Activated naive CD4-positive, alpha-beta T cell treated with anti-CD3 and anti-CD28 coated beads, Interleukin-2, amount 10 ng/mL, durations not matched to agents 7 days and 5 days (primary cell): ENCODE results near the gene DHH.
"Not testable (repeated sequence)": the region's sequence is repeated elsewhere in the genome, so short reads cannot be mapped to it uniquely, and the experiment has no call there.

Experiments used
- CTCF ChIA-PET: fragments of 350-600 bp; sonication (Branson Sonifier 250); formaldehyde crosslinking; loops from one replicate; lab custom pipeline; 2021; ENCODE audit warnings: antibody characterized with exemption; lab: Charles Lee
- DNase-seq: peaks from one replicate; pipeline ENCODE4 v3.0.0-alpha.2; 2020
- H3K27ac Mint-ChIP-seq: one replicate; pipeline ENCODE4 v1.8.0; 2021; ENCODE audit warnings: mild to moderate bottlenecking, moderate library complexity, mixed read lengths
- H3K27me3 Mint-ChIP-seq: one replicate; pipeline ENCODE4 v1.8.0; 2021; ENCODE audit warnings: mild to moderate bottlenecking, mixed read lengths
- H3K36me3 Mint-ChIP-seq: one replicate; pipeline ENCODE4 v1.8.0; 2021; ENCODE audit warnings: mixed read lengths
- H3K4me1 Mint-ChIP-seq: one replicate; pipeline ENCODE4 v1.8.0; 2021; ENCODE audit warnings: mixed read lengths
- H3K4me3 Mint-ChIP-seq: one replicate; pipeline ENCODE4 v1.8.0; 2021; ENCODE audit warnings: mild to moderate bottlenecking, moderate library complexity, mixed read lengths
- H3K9me3 Mint-ChIP-seq: one replicate; pipeline ENCODE4 v1.8.0; 2021; ENCODE audit warnings: mixed read lengths

The DHH gene

DNA sequence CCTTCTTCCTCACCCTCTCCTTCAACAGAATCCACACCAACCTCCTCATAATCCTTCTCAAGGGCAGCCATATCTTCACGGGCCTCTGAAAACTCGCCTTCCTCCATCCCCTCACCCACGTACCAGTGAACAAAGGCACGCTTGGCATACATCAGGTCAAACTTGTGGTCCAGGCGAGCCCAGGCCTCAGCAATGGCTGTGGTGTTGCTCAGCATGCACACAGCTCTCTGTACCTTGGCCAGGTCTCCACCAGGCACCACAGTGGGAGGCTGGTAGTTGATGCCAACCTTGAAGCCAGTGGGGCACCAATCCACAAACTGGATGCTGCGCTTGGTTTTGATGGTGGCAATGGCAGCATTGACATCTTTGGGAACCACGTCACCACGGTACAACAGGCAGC is 33.4 kb upstream of the DHH start:
- DNase-seq, H3K9me3 Mint-ChIP-seq: not testable (repeated sequence)
- peak overlapping the region; percentile 5 for H3K27ac Mint-ChIP-seq
- H3K4me3 Mint-ChIP-seq = peak overlapping the region; percentile 40
- peaks cover 45% of the 10 kb centered on the region for H3K4me1 Mint-ChIP-seq
- H3K36me3 Mint-ChIP-seq = peaks cover 47% of the 10 kb centered on the region
- H3K27me3 Mint-ChIP-seq = peaks cover 12% of the 10 kb centered on the region
- CTCF ChIA-PET = interaction anchor here (1.0 kb wide), 1 partner anchor 63 kb away, joined by 3 read pairs; no protein-coding TSS in a partner anchor

- Mint-ChIP-seq H3K27ac (peak overlapping the region; percentile 5), H3K9me3 (no peaks in the 10 kb centered on the region), H3K27me3 (peaks cover 12% of the 10 kb centered on the region), H3K36me3 (peaks cover 47% of the 10 kb centered on the region), H3K4me3 (peak overlapping the region; percentile 40), H3K4me1 (peaks cover 37% of the 10 kb centered on the region)
- no peak for DNase-seq
- CTCF ChIA-PET = interaction anchor here (1.0 kb wide), 1 partner anchor 63 kb away, joined by 3 read pairs; no protein-coding TSS in a partner anchor
Observed at GRCh38 chr12:49126852-49127763, 32.5 kb upstream of the DHH start.

- Mint-ChIP-seq H3K9me3 (no peaks in the 10 kb centered on the region), H3K27ac (no peak overlapping the region), H3K4me3 (no peak overlapping the region), H3K27me3 (peaks cover 11% of the 10 kb centered on the region), H3K36me3 (peaks cover 4% of the 10 kb centered on the region), H3K4me1 (no peaks in the 10 kb centered on the region)
- CTCF ChIA-PET = interaction anchor here (0.6 to 1.2 kb wide), 4 partner anchors 9 to 27 kb away, joined by 3 to 5 read pairs (median 3); partner anchors contain the start of gene DHH
- no peak for DNase-seq
Observed at GRCh38 chr12:49121047-49121696, 26.6 kb upstream of the DHH start.

DNA sequence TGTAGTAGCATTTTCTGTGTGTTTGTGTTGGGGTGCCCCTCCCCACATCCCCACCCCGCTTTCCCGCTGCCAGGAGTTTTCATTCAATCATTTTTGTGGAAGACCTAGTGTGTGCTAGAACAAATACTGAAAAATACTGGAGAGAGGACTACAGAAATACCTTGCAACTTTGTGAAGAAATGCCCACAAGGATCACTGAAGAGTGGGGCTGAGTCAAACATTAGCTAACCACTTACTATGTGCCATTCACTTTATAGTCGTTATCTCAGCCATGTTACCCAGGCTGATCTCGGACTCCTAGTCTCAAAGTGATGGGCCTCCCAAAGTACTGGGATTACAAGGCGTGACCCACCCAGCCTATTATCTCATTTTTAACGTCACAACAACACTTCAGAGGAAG is 16.6 kb upstream of the DHH start:
- peaks cover 28% of the 10 kb centered on the region for H3K4me1 Mint-ChIP-seq
- peak overlapping the region; percentile 94 for H3K4me3 Mint-ChIP-seq
- peaks cover 9% of the 10 kb centered on the region for H3K36me3 Mint-ChIP-seq
- no peaks in the 10 kb centered on the region for H3K9me3 Mint-ChIP-seq
- CTCF ChIA-PET = interaction anchor here (0.6 to 4.3 kb wide), 4 partner anchors 10 to 114 kb away, joined by 3 to 38 read pairs (median 4); no protein-coding TSS in a partner anchor
- peak overlapping the region; percentile 94 for H3K27ac Mint-ChIP-seq
- peaks cover 15% of the 10 kb centered on the region for H3K27me3 Mint-ChIP-seq
- DNase-seq = no peak

DNA sequence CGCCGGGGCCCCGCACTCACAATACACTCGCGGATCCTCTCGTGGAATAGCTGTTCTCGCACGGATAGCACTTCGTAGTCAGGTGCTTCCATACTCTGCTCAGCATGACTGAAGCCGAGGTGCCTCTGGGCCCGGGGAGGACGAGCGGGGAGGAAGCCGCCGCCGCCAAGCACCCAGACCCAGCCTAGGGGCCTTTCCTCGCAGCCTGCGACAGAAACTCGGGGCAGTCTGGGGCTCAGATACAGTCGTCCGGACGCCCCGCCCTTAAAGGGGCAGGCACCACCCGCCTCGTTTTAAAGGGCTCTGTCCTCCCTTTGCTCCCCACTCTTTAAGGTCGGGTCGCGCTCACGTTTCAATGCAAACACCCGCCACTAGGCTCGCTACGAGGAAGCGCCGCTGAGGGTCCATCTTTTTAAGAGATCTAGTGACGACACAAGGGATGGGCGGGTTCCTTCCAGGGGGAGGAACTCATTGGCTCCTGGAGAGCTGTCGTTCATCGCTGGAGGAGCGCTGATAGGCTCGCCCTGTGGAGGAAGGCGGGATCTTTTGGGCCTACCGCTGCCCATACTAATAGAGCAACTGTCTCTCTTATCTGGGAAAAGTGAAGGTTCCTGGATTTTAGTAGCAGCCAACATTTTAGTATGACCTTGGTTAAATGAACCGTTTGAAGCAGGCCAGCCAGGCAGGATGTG is 16.0 kb upstream of the DHH start, which contains the start of gene LMBR1L:
Gene LMBR1L, minus strand, starts transcription at position 384 of the 692 bp plus-strand sequence. Its CDS starts 292 bp downstream, at position 92.
- peaks cover 15% of the 10 kb centered on the region for H3K27me3 Mint-ChIP-seq
- peaks cover 13% of the 10 kb centered on the region for H3K36me3 Mint-ChIP-seq
- no peaks in the 10 kb centered on the region for H3K9me3 Mint-ChIP-seq
- H3K4me3 Mint-ChIP-seq = peak within 1 kb of the TSS; percentile 94
- peak within 1 kb of the TSS; percentile 94 for H3K27ac Mint-ChIP-seq
- DNase-seq = peak; percentile 99
- CTCF ChIA-PET = interaction anchor here (0.6 to 4.3 kb wide), 7 partner anchors 11 to 114 kb away, joined by 3 to 38 read pairs (median 4); partner anchors contain the start of gene TUBA1B
- H3K4me1 Mint-ChIP-seq = peaks cover 28% of the 10 kb centered on the region

- H3K9me3 Mint-ChIP-seq = no peaks in the 10 kb centered on the region
- CTCF ChIA-PET = interaction anchor here (0.9 to 4.3 kb wide), 8 partner anchors 10 to 45 kb away, joined by 3 to 38 read pairs (median 4); partner anchors contain the start of gene TUBA1B
- peaks cover 13% of the 10 kb centered on the region for H3K36me3 Mint-ChIP-seq
- peaks cover 28% of the 10 kb centered on the region for H3K4me1 Mint-ChIP-seq
- peak overlapping the region; percentile 94 for H3K27ac Mint-ChIP-seq
- peak overlapping the region; percentile 94 for H3K4me3 Mint-ChIP-seq
- peaks cover 12% of the 10 kb centered on the region for H3K27me3 Mint-ChIP-seq
- peak; percentile 56 for DNase-seq
Observed at GRCh38 chr12:49109641-49110463, 15.3 kb upstream of the DHH start.

GRCh38 chr12:49108958-49109404 is 14.4 kb upstream of the DHH start:
- Mint-ChIP-seq H3K4me1 (peaks cover 28% of the 10 kb centered on the region), H3K27ac (peak overlapping the region; percentile 94), H3K27me3 (peaks cover 4% of the 10 kb centered on the region), H3K4me3 (peak overlapping the region; percentile 94), H3K36me3 (peaks cover 13% of the 10 kb centered on the region), H3K9me3 (no peaks in the 10 kb centered on the region)
- DNase-seq = no peak
- CTCF ChIA-PET = interaction anchor here (0.6 to 4.3 kb wide), 7 partner anchors 11 to 121 kb away, joined by 3 to 38 read pairs (median 3); no protein-coding TSS in a partner anchor

DNA sequence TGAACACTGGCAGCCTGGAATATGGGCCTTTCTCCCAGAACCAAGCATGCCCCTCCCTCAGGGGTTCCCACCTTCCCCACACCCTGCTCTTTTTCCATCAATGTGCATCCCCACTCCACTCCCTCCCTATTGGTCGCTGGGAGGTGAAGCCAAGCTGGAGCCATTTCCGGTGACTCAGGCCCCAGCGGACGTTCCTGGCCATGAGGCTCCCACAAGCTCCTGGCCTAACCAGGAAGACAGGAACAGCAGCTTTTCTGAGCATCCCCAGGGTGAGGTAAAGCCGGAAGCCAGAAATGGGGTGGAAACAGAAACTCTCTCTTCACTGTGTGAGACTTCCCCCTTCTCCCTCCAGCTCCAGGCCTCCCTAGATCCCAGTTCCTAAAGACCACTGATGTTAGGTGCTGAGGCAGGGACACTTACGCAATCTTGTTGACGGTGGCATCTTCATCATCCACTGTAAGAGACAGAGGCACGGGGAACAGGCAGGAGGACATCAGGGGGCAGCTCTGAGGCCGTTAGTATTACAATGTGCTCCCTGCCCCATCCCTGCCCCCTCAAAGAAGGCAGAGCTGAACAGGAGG is 11.0 kb upstream of the DHH start:
- CTCF ChIA-PET = interaction anchor here (0.9 to 3.3 kb wide), 9 partner anchors 7 to 109 kb away, joined by 3 to 15 read pairs (median 5); partner anchors contain the start of gene DHH
- no peak overlapping the region for H3K27ac Mint-ChIP-seq
- no peak for DNase-seq
- peaks cover 31% of the 10 kb centered on the region for H3K36me3 Mint-ChIP-seq
- H3K27me3 Mint-ChIP-seq = no peaks in the 10 kb centered on the region
- peaks cover 19% of the 10 kb centered on the region for H3K4me1 Mint-ChIP-seq
- H3K4me3 Mint-ChIP-seq = no peak overlapping the region
- no peaks in the 10 kb centered on the region for H3K9me3 Mint-ChIP-seq

- no peak for DNase-seq
Observed at GRCh38 chr12:49104822-49105221, 10.2 kb upstream of the DHH start.

GRCh38 chr12:49100380-49100779 is 5.8 kb upstream of the DHH start:
- CTCF ChIA-PET = interaction anchor here (0.7 to 12.0 kb wide), 9 partner anchors 7 to 112 kb away, joined by 3 to 174 read pairs (median 6); partner anchors contain the start of genes LMBR1L and TUBA1B
- Mint-ChIP-seq H3K4me3 (no peak overlapping the region), H3K4me1 (no peaks in the 10 kb centered on the region), H3K27ac (no peak overlapping the region), H3K9me3 (no peaks in the 10 kb centered on the region), H3K36me3 (peaks cover 48% of the 10 kb centered on the region), H3K27me3 (peaks cover 9% of the 10 kb centered on the region)
- no peak for DNase-seq

More at GRCh38 chr12:49104822-49105221, 10.2 kb upstream of the DHH start:
- Mint-ChIP-seq H3K4me1 (peaks cover 17% of the 10 kb centered on the region), H3K36me3 (peaks cover 34% of the 10 kb centered on the region), H3K9me3 (no peaks in the 10 kb centered on the region), H3K27ac (no peak overlapping the region), H3K27me3 (no peaks in the 10 kb centered on the region), H3K4me3 (no peak overlapping the region)
- CTCF ChIA-PET = interaction anchor here (0.9 to 3.3 kb wide), 8 partner anchors 10 to 108 kb away, joined by 3 to 15 read pairs (median 5); partner anchors contain the start of gene DHH

DNA sequence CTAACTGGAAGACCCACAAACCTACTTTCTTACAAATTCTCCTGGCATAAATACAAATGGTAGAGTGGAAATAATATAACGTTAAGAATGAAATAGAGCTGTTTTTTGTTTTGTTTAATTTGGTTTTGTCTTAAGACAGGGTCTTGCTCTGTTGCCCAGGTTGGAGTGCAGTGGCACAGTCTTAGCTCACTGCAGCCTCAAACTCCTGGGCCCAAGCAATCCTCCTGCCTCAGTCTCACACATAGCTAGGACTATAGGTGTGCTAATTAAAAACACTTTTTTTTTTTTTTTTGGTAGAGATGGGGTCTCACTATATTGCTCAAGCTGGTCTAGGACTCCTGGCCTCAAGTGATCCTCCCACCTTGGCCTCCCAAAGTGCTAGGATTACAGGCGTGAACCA is 4.1 kb upstream of the DHH start:
- Mint-ChIP-seq H3K27me3 (peaks cover 25% of the 10 kb centered on the region), H3K36me3 (peaks cover 51% of the 10 kb centered on the region), H3K4me3 (no peak overlapping the region), H3K27ac (no peak overlapping the region), H3K9me3 (no peaks in the 10 kb centered on the region), H3K4me1 (peaks cover 12% of the 10 kb centered on the region)
- CTCF ChIA-PET = interaction anchor here (0.6 to 12.0 kb wide), 23 partner anchors 8 to 1027 kb away, joined by 3 to 174 read pairs (median 4); partner anchors contain the start of genes LMBR1L and RHEBL1
- DNase-seq = no peak

DNA sequence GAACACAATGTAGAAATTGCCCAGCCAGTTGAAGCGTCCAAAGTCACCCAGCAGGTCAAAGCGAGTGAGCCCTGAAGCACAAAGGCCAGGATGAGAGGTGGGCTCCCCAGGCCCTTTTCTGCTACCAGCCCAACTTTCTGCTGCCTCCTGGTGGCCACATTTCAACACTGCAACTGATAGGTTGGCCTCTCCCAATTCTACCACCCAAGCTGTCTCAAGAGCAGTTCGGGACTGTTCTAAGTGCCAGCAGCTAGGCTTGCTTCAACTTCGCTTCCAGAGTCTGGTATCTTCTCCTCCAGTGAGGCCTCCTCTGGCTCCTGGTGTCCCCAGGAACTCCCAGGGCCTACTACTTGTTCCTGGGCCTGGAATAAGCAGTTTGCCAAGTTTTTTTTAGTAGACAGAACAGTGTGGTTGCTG is 3.4 kb upstream of the DHH start:
- Mint-ChIP-seq H3K4me3 (no peak overlapping the region), H3K9me3 (no peaks in the 10 kb centered on the region), H3K4me1 (peaks cover 18% of the 10 kb centered on the region), H3K36me3 (peaks cover 50% of the 10 kb centered on the region), H3K27ac (no peak overlapping the region), H3K27me3 (peaks cover 32% of the 10 kb centered on the region)
- peak; percentile 74 for DNase-seq
- CTCF ChIA-PET = interaction anchor here (0.6 to 12.0 kb wide), 23 partner anchors 8 to 1026 kb away, joined by 3 to 174 read pairs (median 4); partner anchors contain the start of genes LMBR1L and RHEBL1
